OCI-LY7 (cell line): ENCODE results near the gene FBXO17.

Experiments used
- CTCF ChIP-seq: fragments of 200-600 bp; sonication (generic); conservative IDR thresholded peaks from 2 replicates; pipeline ENCODE4 v1.5.1; 2014; ENCODE audit warnings: mild to moderate bottlenecking, antibody characterized with exemption, low read length, moderate library complexity, mixed read lengths
- EZH2phosphoT487 ChIP-seq: fragments of 200-600 bp; sonication (generic); IDR thresholded peaks from 2 replicates; pipeline ENCODE4 v1.6.1; 2018; ENCODE audit warnings: low read depth, borderline replicate concordance, mild to moderate bottlenecking, mixed run types, antibody characterized with exemption, low read length, moderate library complexity, mixed read lengths

DNA sequence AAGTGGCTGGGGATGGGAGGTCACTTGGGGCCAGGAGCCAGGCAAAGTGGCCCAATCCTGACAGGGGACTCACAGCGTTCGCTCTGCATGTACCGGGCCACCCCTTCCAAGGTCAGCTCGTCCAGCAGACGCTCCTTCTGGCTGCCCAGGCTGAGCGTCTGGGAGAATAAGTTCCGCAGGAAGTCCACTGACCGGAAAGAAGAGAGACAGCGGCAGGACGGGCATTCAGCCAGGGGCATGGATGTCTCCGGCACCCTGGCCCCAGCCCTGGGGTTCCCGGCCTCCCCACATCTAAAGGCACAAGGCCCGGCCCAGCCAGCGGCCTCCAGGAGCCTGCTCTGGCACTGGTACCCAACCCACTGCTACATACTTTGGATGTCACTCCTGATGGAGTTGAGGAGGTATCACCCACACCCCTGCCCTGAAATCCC lies 82.2 kb downstream of the FBXO17 start:
- no peak for TF ChIP-seq CTCF
- no peak for TF ChIP-seq EZH2phosphoT487
